Loucy (cell line): Measurements from ENCODE around the gene SRP54.

ENCODE experiments used
- H2AFZ ChIP-seq: fragments of 200-600 bp; sonication (generic); 2 replicates; pipeline ENCODE4 v1.6.0; 2016; ENCODE audit warnings: antibody characterized with exemption, mild to moderate bottlenecking, low read length, moderate library complexity
- H3F3A ChIP-seq: fragments of 200-600 bp; 2 replicates; pipeline ENCODE4 v1.6.0; 2016; ENCODE audit warnings: antibody characterized with exemption, low read depth, mild to moderate bottlenecking
- H3K27me3 ChIP-seq: fragments of 200-600 bp; sonication (generic); 2 replicates; pipeline ENCODE4 v1.6.1; 2014; ENCODE audit warnings: low read length, mild to moderate bottlenecking; ENCODE audit not compliant: insufficient read depth, poor library complexity, severe bottlenecking
- H3K36me3 ChIP-seq: fragments of 200-600 bp; sonication (generic); 2 replicates; pipeline ENCODE4 v1.6.1; 2016; ENCODE audit warnings: low read length; ENCODE audit not compliant: insufficient read depth
- H3K4me1 ChIP-seq: fragments of 200-600 bp; sonication (generic); 2 replicates; pipeline ENCODE4 v1.5.1; 2014; ENCODE audit warnings: low read length, mild to moderate bottlenecking; ENCODE audit not compliant: insufficient read depth, poor library complexity, severe bottlenecking
- H3K4me2 ChIP-seq: fragments of 200-600 bp; sonication (generic); 2 replicates; pipeline ENCODE4 v1.6.0; 2014; ENCODE audit warnings: antibody characterized with exemption, low read length, low read depth, mild to moderate bottlenecking; ENCODE audit not compliant: poor library complexity, severe bottlenecking
- H3K4me3 ChIP-seq: fragments of 200-600 bp; sonication (generic); 2 replicates; pipeline ENCODE4 v1.5.1; 2014; ENCODE audit warnings: low read length, mild to moderate bottlenecking, mixed read lengths; ENCODE audit not compliant: poor library complexity, severe bottlenecking
- H3K79me2 ChIP-seq: fragments of 200-600 bp; sonication (generic); 2 replicates; pipeline ENCODE4 v1.6.1; 2014; ENCODE audit warnings: low read length; ENCODE audit not compliant: insufficient read depth
- H3K9ac ChIP-seq: fragments of 200-600 bp; sonication (generic); 2 replicates; pipeline ENCODE4 v1.6.0; 2014; ENCODE audit warnings: mild to moderate bottlenecking, low read depth, low read length, moderate library complexity; ENCODE audit not compliant: poor library complexity, severe bottlenecking
- H3K9me2 ChIP-seq: fragments of 200-600 bp; sonication (generic); replicated peaks from 2 replicates; pipeline ENCODE4 v1.6.1; 2016; ENCODE audit warnings: low read depth, low read length, mixed read lengths
- H3K9me3 ChIP-seq: fragments of 200-600 bp; sonication (generic); 2 replicates; pipeline ENCODE4 v1.6.1; 2014; ENCODE audit warnings: mild to moderate bottlenecking, antibody characterized with exemption, low read length, low read depth; ENCODE audit not compliant: insufficient read depth
- H4K20me1 ChIP-seq: fragments of 200-600 bp; sonication (generic); 2 replicates; pipeline ENCODE4 v1.6.0; 2014; ENCODE audit warnings: antibody characterized with exemption, low read length, mild to moderate bottlenecking; ENCODE audit not compliant: insufficient read depth, poor library complexity, severe bottlenecking
- EZH2phosphoT487 ChIP-seq: fragments of 200-600 bp; IDR thresholded peaks from 2 replicates; pipeline ENCODE4 v1.6.1; 2018; ENCODE audit warnings: antibody characterized with exemption, mild to moderate bottlenecking, moderate library complexity, borderline replicate concordance
- TF ChIP-seq, protein P1 (sequence below): fragments of 200-600 bp; sonication (generic); conservative IDR thresholded peaks from 2 replicates; pipeline ENCODE4 v1.5.1; 2014; ENCODE audit warnings: mild to moderate bottlenecking, antibody characterized with exemption, low read length

Gene SRP54

DNA sequence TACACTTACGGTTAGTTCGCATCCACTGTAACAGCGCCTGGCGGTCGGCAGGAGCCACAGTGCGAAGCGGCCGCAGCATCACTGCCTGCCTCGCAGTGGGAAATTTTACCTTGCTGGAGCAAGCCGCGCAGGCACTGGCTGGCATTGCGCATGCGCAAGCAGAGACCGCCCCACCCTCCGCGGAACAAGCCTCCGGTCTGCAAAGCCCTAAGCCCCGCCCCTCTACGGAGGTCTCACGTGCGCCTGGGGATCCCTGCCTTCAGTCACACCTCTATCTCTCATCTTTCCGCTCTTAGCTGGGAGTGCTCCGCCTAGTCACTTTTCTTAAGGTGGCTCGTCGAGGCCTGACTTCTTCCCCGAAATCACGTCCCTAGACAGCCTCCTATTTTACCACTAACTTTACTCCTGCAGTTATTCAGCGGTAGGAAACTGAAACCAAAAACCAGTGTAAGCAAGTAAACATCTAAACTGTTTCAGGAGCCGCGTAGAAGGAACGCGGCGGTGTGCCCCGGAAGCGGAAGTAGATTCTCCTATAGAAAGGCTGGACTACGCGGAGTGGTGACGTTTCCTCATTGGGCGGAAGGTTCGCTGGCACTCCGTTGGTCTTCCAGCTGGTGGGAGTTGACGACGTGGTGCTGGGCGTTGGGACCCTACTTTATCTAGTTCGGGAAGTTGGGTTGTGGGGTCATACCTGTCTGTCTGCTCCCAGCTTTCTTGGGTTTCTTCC lies at the start of gene SRP54:
TSS of gene SRP54 (plus strand) at position 572 of the 727 bp plus-strand sequence. CDS start 13,718 bp downstream, outside the sequence.
- Histone ChIP-seq H3K36me3 (no peaks in the 10 kb centered on the region), H3K9me3 (no peaks in the 10 kb centered on the region), H3K79me2 (peaks cover 71% of the 10 kb centered on the region), H3K4me2 (peak within 1 kb of the TSS; percentile 97), H2AFZ (peak within 1 kb of the TSS; percentile 93), H3K27me3 (no peaks in the 10 kb centered on the region), H3K4me3 (peak within 1 kb of the TSS; percentile 85), H4K20me1 (peaks cover 31% of the 10 kb centered on the region), H3K9ac (peak within 1 kb of the TSS; percentile 74), H3K4me1 (peaks cover 49% of the 10 kb centered on the region), H3K9me2 (no peaks in the 10 kb centered on the region), H3F3A (no peaks in the 10 kb centered on the region)
- no peak for TF ChIP-seq EZH2phosphoT487
- TF ChIP-seq, protein P1, sequence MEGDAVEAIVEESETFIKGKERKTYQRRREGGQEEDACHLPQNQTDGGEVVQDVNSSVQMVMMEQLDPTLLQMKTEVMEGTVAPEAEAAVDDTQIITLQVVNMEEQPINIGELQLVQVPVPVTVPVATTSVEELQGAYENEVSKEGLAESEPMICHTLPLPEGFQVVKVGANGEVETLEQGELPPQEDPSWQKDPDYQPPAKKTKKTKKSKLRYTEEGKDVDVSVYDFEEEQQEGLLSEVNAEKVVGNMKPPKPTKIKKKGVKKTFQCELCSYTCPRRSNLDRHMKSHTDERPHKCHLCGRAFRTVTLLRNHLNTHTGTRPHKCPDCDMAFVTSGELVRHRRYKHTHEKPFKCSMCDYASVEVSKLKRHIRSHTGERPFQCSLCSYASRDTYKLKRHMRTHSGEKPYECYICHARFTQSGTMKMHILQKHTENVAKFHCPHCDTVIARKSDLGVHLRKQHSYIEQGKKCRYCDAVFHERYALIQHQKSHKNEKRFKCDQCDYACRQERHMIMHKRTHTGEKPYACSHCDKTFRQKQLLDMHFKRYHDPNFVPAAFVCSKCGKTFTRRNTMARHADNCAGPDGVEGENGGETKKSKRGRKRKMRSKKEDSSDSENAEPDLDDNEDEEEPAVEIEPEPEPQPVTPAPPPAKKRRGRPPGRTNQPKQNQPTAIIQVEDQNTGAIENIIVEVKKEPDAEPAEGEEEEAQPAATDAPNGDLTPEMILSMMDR = no peak

DNA sequence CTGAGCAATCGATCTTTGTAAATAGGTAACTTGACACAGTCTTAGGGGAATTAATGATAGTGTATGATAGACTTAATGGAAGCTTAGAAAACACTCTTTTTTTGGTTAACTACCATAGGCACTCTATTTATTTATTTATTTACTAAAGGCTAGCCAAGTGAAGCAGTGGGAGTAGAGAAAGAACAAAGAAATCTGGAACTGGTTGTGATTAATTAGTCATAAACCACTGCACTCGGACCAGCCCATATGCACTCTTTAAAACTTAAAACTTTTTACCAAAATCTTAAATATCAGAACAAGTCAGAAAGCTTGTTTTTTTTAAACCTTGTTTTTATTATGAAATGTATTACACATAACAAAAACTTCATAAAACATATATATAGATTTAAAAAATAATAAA lies 49.5 kb upstream of the SRP54 start:
- Histone ChIP-seq H3F3A (no peaks in the 10 kb centered on the region), H3K9me2 (no peaks in the 10 kb centered on the region), H3K79me2 (no peaks in the 10 kb centered on the region), H2AFZ (no peak overlapping the region), H3K9me3 (no peaks in the 10 kb centered on the region), H4K20me1 (no peaks in the 10 kb centered on the region), H3K4me3 (no peak overlapping the region), H3K9ac (no peak overlapping the region), H3K27me3 (no peaks in the 10 kb centered on the region), H3K4me2 (no peak overlapping the region), H3K4me1 (peaks cover 5% of the 10 kb centered on the region), H3K36me3 (no peaks in the 10 kb centered on the region)
- TF ChIP-seq EZH2phosphoT487 = no peak
- TF ChIP-seq, protein P1 = no peak

DNA sequence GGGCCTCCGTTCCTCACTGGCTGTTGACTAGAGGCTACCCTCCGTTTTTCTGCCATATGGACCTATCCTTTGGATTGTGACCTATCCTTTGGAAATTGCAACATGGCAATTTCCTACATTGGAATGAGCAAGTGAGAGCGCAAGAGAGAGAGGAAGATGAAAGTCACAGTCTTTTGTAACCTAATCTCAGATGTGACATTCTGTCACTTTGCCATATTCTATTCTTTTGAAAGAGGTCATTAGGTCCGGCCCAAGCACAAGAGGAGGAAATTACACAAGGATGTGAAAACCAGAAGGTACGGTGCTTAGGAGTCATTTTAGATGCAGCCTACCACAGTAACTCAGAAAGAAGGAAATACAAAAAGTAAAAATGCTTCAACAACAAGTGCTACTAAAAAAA lies 47.3 kb upstream of the SRP54 start:
- TF ChIP-seq EZH2phosphoT487 = no peak
- TF ChIP-seq, protein P1 = no peak
- peaks cover 5% of the 10 kb centered on the region for H3K4me1 ChIP-seq
- H2AFZ ChIP-seq = no peak overlapping the region
- no peaks in the 10 kb centered on the region for H3K36me3 ChIP-seq
- H3K9me3 ChIP-seq = no peaks in the 10 kb centered on the region
- no peaks in the 10 kb centered on the region for H3K9me2 ChIP-seq
- no peak overlapping the region for H3K9ac ChIP-seq
- no peaks in the 10 kb centered on the region for H3K27me3 ChIP-seq
- H4K20me1 ChIP-seq = no peaks in the 10 kb centered on the region
- no peak overlapping the region for H3K4me2 ChIP-seq
- H3K4me3 ChIP-seq = no peak overlapping the region
- H3K79me2 ChIP-seq = no peaks in the 10 kb centered on the region
- no peaks in the 10 kb centered on the region for H3F3A ChIP-seq
